HG03469 (cell line): ENCODE data around the gene PKD2L2.
"Not testable (repeated sequence)": the region's sequence is repeated elsewhere in the genome, so short reads cannot be mapped to it uniquely, and the experiment has no call there.

ENCODE experiments used
- ATAC-seq: cut with Tn5 transposase; IDR thresholded peaks from one replicate; pipeline ENCODE4 v1.9.1; 2021; ENCODE audit warnings: mild to moderate bottlenecking, moderate library complexity, moderate number of reproducible peaks; ENCODE audit not compliant: unreplicated experiment

PKD2L2 gene

GRCh38 chr5:137888863-137889759, at the start of gene PKD2L2:
Gene PKD2L2 (plus strand): TSS chr5:137889457. CDS start chr5:137889492, 35 bp downstream.
- ATAC-seq: peak; percentile 84

- ATAC-seq: no peak
Measured at GRCh38 chr5:137842296-137842695, 47.0 kb upstream of the PKD2L2 start.

- ATAC-seq: no peak
Measured at GRCh38 chr5:137843676-137844299, 45.5 kb upstream of the PKD2L2 start.

- no peak for ATAC-seq
Measured at GRCh38 chr5:137845472-137845871, 43.8 kb upstream of the PKD2L2 start.

GRCh38 chr5:137847687-137848086, 41.6 kb upstream of the PKD2L2 start:
- no peak for ATAC-seq

GRCh38 chr5:137853165-137853564, 36.1 kb upstream of the PKD2L2 start:
- not testable (repeated sequence) for ATAC-seq

GRCh38 chr5:137856201-137856600, 33.1 kb upstream of the PKD2L2 start:
- ATAC-seq: no peak

GRCh38 chr5:137856916-137857862, 32.1 kb upstream of the PKD2L2 start:
- no peak for ATAC-seq

GRCh38 chr5:137858223-137858916, 30.9 kb upstream of the PKD2L2 start:
- peak; percentile 73 for ATAC-seq

- ATAC-seq: no peak
Measured at GRCh38 chr5:137858954-137859353, 30.3 kb upstream of the PKD2L2 start.

GRCh38 chr5:137862251-137862650, 27.0 kb upstream of the PKD2L2 start:
- no peak for ATAC-seq

- not testable (repeated sequence) for ATAC-seq
Measured at GRCh38 chr5:137863653-137864052, 25.6 kb upstream of the PKD2L2 start.

GRCh38 chr5:137866541-137867388, 22.5 kb upstream of the PKD2L2 start:
- ATAC-seq: no peak

- ATAC-seq: no peak
Measured at GRCh38 chr5:137867664-137868063, 21.6 kb upstream of the PKD2L2 start, which contains the start of gene MYOT. Gene MYOT (plus strand): TSS chr5:137867860. CDS start chr5:137870652, 2,792 bp downstream.

- ATAC-seq: no peak
Measured at GRCh38 chr5:137870647-137871339, 18.5 kb upstream of the PKD2L2 start.

GRCh38 chr5:137871571-137871970, 17.7 kb upstream of the PKD2L2 start:
- ATAC-seq: no peak

- no peak for ATAC-seq
Measured at GRCh38 chr5:137872466-137872865, 16.8 kb upstream of the PKD2L2 start.

- no peak for ATAC-seq
Measured at GRCh38 chr5:137876101-137876500, 13.2 kb upstream of the PKD2L2 start.

- ATAC-seq: no peak
Measured at GRCh38 chr5:137880313-137880712, 8.9 kb upstream of the PKD2L2 start.
